GM21786 (cell line): ENCODE results near the gene TTLL6.

Source experiments
- ATAC-seq: cut with Tn5 transposase; IDR thresholded peaks from one replicate; pipeline ENCODE4 v1.9.1; 2021; ENCODE audit not compliant: unreplicated experiment

Gene TTLL6

GRCh38 chr17:48761114-48761513, 55.9 kb downstream of the TTLL6 start:
- ATAC-seq = no peak

GRCh38 chr17:48760411-48760810, 56.6 kb downstream of the TTLL6 start:
- no peak for ATAC-seq

GRCh38 chr17:48759288-48759687, 57.7 kb downstream of the TTLL6 start:
- no peak for ATAC-seq

- no peak for ATAC-seq
Observed at GRCh38 chr17:48757524-48757961, 59.5 kb downstream of the TTLL6 start.

GRCh38 chr17:48756830-48757251, 60.2 kb downstream of the TTLL6 start:
- ATAC-seq = no peak

- no peak for ATAC-seq
Observed at GRCh38 chr17:48755356-48755755, 61.7 kb downstream of the TTLL6 start.

GRCh38 chr17:48754500-48755261, 62.3 kb downstream of the TTLL6 start:
- no peak for ATAC-seq

- no peak for ATAC-seq
Observed at GRCh38 chr17:48753794-48754499, 63.1 kb downstream of the TTLL6 start.

GRCh38 chr17:48752399-48753288, 64.4 kb downstream of the TTLL6 start:
- no peak for ATAC-seq

- ATAC-seq = no peak
Observed at GRCh38 chr17:48751733-48752398, 65.2 kb downstream of the TTLL6 start.

GRCh38 chr17:48751172-48751571, 65.9 kb downstream of the TTLL6 start:
- ATAC-seq = no peak

GRCh38 chr17:48749621-48750553, 67.1 kb downstream of the TTLL6 start:
- no peak for ATAC-seq

- no peak for ATAC-seq
Observed at GRCh38 chr17:48748718-48749566, 68.1 kb downstream of the TTLL6 start.

- ATAC-seq = no peak
Observed at GRCh38 chr17:48747445-48748363, 69.3 kb downstream of the TTLL6 start.

- ATAC-seq = no peak
Observed at GRCh38 chr17:48746916-48747444, 70.0 kb downstream of the TTLL6 start.

GRCh38 chr17:48745381-48746275, 71.4 kb downstream of the TTLL6 start:
- ATAC-seq = no peak

- ATAC-seq = no peak
Observed at GRCh38 chr17:48740537-48740936, 76.5 kb downstream of the TTLL6 start.
